NCI-H1930 (cell line): ENCODE measurements around the gene CACNA1B.

Experiments used
- DNase-seq, 2 experiments: peaks; one replicate each; lab custom pipeline; 2025; lab: John Stamatoyannopoulos, UW

CACNA1B gene

DNA sequence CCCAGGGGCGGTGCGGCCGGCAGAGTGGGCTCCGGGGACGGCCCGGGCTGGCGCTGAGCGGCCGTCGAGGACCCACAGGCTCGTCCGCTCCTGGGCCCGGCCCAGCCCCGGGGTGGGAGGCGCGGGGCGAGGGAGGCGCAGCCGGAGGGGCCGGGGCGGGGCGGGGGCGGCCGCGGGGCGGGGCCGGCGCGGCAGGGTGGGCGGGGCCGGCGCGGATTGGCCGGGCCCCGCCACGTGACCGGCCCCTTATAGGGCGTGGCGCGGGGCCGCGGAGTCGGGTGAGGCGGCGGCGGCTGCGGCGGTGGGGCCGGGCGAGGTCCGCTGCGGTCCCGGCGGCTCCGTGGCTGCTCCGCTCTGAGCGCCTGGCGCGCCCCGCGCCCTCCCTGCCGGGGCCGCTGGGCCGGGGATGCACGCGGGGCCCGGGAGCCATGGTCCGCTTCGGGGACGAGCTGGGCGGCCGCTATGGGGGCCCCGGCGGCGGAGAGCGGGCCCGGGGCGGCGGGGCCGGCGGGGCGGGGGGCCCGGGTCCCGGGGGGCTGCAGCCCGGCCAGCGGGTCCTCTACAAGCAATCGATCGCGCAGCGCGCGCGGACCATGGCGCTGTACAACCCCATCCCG, at the start of gene CACNA1B:
TSS of gene CACNA1B (plus strand) at position 277 of the 617 bp plus-strand sequence. CDS start at position 429, 152 bp downstream.
- peak; percentile 21 to 73 for DNase-seq

DNA sequence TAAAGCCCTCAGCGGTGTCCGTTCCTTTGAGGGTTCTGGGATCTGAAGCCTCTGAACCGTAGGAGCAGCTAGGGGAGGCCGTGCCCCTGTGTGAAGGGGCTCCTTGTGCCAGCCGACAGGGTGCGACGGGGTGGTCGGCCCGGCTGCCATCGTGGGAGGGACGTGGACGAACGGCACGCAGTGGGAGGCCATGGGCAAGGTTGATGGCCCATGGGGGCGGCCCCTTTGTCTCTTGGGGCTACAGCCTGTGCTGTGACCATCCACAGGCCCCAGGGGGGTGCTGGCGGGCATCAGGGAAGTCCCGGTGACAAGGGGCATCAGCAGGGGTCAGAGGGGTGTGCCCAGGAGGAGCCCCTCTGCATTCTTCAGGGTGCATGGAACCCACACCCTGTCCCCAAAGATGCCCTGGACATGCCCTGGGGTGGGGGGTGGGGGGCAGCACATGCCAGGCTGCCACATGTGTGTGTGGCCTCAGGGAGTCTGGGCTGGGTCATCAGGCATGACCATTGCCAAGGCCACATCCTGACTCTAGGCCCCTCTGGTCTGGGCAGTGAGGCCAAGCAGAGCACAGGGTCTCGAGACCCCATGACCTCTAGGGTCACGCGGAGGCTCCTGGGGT, 49.6 kb upstream of the CACNA1B start:
- no peak for DNase-seq

DNA sequence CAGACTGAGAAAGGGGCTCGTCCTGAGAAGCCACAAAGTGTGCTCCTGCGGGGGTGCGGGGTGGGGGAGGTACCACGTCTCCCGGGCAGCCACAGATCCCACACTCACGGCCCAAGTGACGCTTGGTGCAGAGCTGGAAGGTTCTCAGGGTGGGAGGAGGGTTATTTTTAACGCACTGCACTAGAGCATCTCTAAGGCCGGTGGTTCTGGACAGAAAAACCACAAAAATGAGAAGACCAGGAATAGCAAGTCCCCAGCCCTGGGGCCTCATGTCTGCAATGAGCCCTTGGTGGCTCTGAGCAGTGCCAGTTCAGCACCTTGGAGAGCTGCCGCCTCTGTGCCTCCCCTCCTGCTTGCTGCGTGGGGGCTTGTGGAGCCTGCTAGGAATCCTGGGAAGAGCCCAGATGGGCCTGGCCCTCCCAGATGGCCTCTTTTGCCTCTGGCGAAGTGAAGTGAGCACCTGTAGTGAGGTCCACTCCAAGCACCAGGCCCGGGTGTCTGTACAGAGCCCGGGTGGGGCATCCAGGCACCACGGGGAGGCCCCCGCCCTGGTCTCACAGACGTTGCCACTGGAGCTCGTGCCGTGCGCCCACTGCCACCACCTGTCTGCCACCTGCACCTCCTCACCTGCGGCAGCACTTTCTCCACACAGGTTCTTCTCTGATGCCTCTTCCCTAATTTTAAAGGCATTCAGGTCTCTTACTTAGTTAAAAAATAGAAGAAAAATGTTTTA, 48.9 kb upstream of the CACNA1B start:
- no peak for DNase-seq

DNA sequence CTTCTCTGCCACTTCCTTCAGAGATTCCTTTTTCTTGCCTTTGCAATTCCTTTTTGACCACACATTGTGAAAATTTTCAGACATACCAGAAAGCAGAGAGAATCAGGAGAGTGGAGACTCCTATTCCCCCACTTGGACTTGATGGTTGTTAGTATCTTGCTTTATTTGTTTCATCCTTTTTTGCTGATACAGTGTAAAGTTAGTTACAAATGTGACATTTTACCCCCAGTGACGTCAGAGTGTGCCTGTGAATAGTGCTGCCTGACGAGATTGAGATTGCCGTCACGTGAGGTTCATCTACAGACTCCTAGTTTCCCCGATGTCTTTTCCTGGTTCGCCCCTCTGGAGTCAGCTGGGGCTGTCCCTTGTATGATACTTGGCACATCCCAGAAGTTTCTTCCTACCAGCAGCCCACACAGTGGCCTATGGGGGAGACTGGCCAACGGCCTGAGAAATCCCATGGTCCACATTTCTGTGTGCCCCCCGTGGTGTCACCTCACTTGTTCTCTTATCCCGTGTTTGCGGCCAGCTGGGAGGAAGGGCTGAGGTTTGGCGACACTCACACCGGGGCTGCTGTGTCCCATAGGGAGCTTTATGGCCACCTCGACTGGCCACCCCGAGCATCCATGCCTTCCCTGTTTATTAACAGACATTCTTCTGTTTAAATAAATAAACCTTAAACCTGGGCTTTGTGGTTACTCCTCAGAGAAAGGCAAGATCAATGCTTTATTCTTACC, 48.2 kb upstream of the CACNA1B start:
- DNase-seq = no peak

DNA sequence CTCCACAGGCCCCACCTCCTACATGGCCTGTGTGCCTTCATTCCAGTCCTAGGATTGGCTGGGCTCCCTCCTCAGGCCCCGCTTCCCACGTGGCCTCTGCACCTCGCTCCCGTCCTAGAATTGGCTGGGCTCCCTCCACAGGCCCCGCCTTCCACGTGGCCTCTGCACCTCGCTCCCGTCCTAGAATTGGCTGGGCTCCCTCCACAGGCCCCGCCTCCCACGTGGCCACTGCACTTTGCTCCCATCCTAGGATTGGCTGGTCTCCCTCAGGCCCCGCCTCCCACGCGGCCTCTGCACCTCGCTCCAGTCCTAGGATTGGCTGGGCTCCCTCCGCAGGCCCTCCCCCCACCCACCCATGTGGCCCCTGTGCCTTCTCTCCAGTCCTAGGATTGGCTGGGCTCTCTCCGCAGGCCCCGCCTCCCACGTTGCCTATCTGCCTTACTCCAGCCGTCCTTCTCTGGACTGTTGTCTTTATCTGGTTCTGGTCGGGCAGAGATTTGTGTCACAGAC, 45.3 kb upstream of the CACNA1B start:
- DNase-seq = no peak

DNA sequence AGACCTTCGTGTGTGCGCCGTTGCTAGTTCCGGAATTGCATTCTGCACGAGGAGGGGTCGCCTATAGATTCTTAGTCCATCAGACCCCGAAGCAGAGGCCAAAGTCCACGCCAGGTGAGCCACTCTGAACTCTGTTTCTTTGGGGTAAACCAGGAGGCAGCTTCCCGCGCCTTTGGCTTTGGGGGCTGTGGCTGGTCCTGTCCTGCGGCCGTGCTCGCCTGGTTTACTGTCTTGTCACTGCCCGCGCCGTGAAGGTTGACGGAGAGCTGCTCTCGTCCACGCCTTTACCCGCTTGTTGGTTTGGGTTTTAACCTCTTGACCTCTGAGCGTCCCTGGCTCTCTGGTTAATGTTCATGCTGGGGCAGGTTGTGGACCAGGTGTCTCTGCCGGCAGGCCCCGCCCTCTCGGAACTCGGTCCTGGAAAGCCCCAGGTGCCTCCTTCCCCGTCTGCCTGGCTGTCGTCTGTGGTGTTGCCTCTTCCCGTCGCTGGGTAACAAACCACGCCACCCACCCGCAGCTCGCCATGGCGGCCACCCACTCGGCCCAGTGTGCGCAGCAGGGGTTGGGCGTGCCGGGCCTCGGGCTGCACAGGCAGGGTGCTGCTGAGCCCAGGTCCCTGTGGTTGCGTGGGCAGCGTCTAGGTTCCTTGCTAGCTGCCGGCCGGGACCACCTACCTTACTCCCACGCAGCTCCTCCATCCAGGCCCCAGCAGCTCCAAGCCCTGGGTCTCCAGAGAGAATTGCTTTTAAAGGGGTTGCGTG, 44.6 kb upstream of the CACNA1B start:
- no peak for DNase-seq

DNA sequence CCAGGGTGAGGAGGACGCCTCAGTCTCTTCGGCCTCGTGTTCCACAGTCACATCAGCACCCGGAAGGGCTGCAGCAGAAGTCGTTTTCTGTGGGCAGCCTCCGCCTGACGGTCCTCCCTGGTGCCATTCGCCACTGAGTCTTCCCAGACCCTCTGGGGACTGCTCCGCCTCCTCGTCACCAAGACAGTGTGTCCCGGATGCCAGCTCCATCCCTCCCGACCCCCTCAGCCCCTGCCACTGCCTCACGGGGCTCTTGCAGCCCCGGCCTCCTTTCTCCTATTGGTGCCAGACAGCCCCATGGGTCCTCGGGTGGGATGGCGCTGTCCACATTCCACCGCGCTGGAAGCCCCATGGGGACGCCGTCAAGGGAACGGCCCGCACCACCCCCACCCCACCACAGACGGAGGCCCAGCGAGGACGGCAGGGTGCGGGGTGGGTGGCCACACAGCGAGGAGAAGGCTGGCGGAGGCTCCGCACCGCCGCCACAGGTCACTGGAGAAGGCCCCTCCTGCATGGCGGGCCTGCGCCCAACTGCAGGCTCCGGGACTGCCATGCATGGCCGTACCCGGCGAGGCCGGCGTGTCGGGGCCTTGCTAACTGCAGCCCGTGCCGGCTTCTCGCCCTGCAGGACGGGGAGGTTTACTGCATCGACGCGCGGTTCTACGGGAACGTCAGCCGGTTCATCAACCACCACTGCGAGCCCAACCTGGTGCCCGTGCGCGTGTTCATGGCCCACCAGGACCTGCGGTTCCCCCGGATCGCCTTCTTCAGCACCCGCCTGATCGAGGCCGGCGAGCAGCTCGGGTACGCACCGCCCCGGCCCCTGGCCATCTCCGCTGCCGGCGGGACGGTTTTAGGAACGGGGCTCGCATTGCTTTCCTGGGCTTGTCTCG, 43.6 kb upstream of the CACNA1B start:
- DNase-seq = no peak

DNA sequence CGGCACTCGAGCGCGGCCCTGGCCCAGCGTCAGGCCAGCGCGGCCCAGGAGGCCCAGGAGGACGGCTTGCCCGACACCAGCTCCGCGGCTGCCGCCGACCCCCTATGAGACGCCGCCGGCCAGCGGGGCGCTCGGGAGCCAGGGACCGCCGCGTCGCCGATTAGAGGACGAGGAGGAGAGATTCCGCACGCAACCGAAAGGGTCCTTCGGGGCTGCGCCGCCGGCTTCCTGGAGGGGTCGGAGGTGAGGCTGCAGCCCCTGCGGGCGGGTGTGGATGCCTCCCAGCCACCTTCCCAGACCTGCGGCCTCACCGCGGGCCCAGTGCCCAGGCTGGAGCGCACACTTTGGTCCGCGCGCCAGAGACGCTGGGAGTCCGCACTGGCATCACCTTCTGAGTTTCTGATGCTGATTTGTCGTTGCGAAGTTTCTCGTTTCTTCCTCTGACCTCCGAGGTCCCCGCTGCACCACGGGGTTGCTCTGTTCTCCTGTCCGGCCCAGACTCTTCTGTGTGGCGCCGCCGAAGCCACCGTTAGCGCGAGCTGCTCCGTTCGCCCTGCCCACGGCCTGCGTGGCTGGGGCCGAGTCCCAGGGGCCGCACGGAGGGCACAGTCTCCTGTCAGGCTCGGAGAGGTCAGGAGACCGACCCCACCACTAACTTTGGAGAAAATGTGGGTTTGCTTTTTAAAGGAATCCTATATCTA, 42.6 kb upstream of the CACNA1B start:
- no peak for DNase-seq

DNA sequence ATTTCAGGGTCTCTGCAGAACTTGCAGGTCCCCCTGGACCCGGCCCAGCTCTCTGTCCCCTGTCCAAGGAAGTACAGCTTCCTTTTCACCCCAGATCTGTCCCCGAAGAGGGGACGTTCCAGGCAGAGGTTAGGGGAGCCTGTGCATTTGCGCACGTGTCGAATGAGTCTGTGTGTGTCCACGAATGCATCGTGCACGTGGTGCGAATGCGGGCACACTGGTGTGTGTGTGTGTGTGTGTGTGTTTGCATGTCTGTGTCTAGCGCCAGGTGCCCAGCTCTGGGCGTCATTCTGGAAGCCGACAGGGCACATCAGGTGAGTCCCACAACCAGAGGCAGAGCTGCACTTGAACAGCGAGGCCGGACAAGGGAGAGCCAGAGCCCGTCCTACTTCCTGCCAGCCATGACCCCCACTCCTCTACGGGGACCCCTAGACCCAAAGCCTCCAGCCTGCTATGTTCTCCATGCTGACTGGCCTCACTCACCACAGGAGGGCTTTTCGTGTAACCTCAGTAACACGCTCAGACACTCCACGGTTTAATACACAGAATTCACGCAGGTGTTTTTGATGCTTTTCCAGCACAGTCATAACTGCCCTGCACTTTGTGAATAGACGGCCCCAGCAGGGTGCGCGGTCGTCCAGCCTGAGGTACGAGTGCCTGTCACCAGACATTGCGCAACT, 41.3 kb upstream of the CACNA1B start:
- no peak for DNase-seq

DNA sequence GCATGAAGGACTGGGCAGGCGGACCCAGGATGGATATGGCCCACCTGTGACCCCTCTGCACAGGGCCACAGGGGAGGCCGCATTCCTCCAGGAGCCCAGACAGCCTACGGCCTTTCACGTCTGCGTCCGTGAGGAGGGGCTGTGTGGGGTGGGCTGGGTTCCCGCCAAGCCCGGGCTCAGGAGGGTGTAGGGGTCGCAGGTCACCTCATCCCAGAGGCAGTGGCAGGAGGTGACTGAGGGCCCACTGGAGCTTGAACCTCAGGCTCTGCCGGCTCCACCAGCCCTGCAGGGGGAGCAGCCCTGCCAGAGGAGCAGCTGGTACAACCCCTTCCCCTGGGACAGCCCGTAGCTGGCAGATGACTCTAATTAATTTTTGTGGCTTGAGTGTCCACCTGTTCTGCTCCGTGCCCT, 40.7 kb upstream of the CACNA1B start:
- no peak for DNase-seq

DNA sequence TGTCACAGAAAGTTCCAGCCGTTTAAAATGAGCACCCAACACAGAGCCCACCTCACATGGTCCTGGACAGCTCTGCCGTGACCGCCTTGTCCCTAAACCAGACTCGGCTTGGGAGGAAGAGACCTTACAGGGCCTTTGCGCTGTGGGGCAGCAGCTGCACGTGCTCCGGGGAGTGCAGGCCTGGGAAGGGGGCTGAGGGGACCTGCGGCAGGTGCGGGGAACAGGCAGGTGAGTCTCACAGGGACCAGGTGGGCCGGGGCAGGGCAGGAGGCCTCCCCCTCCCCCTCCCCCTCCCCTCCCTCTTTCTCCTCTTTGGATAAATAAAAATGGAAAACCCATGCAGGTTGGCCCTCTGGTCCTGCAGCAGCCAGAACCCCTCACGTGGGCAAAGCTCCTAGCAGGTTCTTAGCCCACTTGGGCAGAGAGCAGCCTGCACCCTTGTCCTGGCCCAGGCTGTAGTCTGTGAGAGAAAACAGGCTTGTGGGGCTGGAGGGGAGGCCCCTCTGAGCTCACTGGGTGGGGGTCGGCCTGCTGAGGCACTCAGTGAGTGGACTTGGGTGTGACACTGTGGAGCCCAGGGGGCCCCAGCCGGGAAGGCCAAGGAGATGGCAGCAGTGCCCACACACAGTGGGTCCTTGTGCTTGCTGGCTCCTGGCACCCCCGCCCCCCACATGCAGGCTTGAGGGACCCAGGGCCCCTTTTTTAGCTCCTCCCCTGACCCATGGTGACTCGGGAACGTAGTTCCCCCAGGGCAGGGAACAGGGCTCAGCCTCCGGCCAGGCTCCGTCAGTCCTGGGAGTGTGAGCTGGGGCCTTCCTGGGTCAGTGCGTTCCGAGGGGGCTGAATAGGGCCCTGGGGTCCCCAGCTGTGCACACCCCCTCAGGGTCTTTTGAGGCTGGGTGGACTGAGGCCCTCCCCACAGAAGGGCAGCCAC, 40.0 kb upstream of the CACNA1B start:
- DNase-seq = no peak

DNA sequence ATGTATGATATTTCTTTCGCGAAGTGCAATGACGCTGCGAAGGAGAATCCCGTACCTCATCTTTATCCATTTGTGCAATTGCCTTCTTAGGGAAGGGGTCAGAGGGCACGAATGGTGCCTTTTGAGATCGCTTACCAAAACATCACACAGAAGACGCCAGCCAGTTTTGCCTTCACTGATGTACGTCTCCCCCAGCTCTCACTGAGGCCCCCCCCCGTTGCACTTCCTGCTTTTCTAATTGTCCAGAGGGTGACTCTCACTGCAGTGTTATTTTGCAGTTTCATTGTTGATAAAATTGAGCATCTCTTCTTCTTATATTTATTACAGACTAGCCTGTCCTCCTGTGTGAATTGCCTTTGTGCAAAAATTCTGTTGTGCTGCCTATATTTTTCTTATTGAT, 39.0 kb upstream of the CACNA1B start:
- no peak for DNase-seq

DNA sequence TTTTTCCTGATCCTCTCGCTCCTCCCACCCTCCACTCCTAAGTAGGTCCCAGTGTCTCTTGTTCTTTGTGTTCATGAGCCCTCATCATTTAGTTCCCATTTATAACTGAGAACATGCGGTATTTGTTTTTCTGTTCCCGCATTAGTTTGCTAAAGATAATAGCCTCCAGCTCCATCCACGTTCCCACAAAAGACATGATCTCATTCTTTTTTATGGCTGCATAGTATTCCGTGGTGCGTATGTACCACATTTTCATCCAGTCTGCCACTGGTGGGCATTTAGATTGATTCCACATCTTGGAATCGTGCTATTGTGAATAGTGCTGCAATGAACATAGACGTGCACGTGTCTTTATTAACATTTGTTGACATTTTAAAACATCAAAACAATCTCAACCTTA, 34.2 kb upstream of the CACNA1B start:
- no peak for DNase-seq

DNA sequence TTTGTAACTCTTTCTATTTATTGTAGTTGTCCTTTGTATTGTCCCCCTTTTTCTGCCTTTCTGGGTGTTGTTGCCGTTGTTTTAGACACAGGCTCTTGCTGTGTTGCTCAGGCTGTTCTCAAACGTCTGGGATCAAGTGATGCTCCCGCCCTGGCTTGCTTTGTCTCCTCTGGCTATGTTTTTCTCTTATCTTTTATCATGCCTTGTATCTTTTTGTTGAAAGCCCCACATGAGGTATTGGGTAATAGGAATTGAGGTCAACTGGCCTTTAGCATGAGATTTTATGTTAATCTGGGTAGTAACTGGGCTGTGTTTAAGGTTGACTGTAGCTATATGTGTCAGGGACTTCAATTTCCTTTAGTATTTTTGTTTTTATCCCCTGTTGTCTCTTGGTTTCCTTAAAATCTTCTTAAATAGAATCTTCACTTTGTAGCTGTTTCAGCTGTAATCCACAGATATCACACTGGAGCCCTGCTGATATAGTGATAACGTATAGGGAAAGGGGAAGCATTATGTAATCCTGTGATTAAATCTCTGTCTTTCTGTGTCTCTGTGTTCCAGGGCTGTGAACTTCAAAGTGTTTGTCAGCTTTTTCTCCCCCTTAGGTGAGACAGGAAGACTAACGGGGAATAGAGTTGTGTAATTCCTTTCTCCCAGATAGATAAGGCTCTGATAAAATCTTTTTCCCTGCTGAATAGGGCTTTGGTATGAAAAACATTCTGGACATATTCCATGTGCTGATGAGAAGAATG, 25.9 kb upstream of the CACNA1B start:
- DNase-seq = no peak

DNA sequence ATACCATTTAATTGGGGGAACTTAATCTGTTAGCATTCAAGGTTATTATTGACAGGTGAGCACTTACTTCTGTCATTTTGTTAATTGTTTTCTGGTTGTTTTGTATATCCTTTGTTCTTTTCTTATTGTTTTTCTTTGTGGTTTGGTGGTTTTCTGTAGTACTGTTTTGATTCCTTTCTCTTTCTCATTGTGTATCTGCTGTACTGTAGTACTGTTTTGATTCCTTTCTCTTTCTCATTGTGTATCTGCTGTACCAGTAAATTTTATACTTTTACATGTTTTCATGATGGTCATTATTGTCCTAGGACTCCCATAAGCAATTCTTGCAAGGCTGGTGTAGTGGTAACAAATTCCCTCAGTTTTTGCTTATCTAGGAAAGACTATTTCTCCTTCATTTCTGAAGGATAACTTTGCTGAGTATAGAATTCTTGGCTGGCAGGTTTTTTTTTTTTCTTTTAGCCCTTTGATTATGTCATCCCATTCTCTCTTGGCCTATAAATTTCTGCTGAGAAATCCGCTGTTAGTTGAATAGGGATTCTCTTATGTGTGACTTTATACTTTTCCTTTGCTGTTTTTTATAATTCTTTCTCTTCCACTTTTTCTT, 24.1 kb upstream of the CACNA1B start:
- no peak for DNase-seq

DNA sequence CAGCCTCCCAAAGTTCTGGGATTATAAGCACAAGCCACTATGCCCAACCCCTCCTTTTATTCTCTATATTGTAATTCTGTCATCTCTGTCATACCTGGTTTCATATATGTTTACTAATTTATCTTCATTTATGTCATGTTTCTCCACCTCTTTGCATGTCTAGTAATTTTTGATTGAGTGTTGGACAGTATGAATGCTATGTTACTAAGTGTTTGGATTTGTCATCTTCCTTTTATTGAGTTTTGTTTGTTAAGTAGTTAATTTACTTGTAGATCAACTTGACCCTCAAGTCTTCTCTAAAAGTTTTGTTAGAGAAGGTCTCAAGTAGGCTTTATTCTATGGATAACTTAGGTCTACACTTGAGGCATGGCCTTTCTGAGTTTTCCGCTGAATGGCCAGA, 17.2 kb upstream of the CACNA1B start:
- DNase-seq = no peak

DNA sequence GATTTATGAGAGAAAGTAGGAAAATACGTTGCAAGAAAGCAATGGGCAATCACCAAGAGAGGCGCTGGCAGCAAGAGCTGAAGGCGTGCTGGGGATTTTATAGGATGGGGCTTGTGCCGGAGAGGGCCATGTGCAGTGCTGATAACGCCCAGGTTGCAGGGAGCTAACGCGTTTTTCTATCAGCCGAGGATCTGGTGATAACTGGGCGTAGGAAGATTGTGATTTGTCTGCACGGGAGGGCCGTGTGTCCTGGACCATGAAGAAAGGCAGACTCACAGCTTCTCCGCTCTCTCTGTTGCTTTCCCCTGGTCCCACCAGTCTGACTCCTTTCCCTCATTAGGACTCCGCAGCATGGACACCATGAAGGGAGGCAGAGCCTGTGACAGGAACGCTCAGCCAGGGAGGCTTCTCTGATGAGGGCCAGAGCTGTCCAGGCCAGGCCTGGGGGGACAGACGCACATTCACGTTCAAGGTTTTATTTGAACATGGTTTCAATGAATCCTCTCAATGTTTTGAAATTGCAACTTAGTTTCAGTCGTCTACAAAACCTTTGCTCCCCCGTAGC, 11.9 kb upstream of the CACNA1B start:
- DNase-seq = no peak
